ENCODE measurements around the gene RPS19. TPM values are rescaled to one million over a fixed set of nuclear protein-coding genes. Genes with fewer than 3 reads are reported as not detected.

RPS19 gene
- polyA plus RNA-seq, 3 donors = 1,592 to 2,502 (median 1,675) TPM

- H3K27ac ChIP-seq (ENCODE audit: low read depth, low read length) = no peak overlapping the region
- 96 to 100% (median 97%) methylated on average over 4 of the region's 4 CpGs for WGBS, 3 donors
These were observed 30.9 kb downstream of the RPS19 start for GRCh38 chr19:41890936-41891335.

GRCh38 chr19:41892173-41892902 is 32.3 kb downstream of the RPS19 start:
- H3K27ac ChIP-seq (ENCODE audit: low read depth, low read length) = no peak overlapping the region
- WGBS, 3 donors = 82 to 91% (median 88%) methylated on average over 29 to 34 of the region's 34 CpGs

DNA sequence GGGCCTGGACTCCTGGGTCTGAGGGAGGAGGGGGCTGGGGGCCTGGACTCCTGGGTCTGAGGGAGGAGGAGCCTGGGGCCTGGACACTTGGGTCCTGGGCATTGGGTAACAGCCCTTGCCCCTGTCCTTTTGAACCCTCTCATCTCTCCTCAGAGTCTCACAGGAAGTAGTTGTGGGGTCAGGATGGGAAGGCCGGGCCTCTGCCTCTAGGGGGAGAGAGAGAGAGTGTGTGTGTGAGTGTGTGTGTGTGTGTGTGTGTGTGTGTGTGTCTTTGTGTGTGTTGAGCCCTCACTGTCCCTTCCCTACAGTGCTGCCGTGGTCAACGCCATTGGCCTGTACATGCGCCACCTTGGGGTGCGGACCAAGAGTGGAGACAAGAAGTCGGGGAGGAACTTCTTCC is 33.8 kb downstream of the RPS19 start:
- no peak overlapping the region for H3K27ac ChIP-seq (ENCODE audit: low read depth, low read length)
- WGBS, 3 donors = 66 to 74% (median 70%) methylated on average over 6 of the region's 6 CpGs

GRCh38 chr19:41894350-41894749 is 34.3 kb downstream of the RPS19 start:
- 80 to 85% (median 85%) methylated on average over 14 of the region's 14 CpGs for WGBS, 3 donors

GRCh38 chr19:41895745-41896580 is 35.9 kb downstream of the RPS19 start:
- no peak overlapping the region for H3K27ac ChIP-seq (ENCODE audit: low read depth, low read length)
- WGBS, 3 donors = 80 to 88% (median 83%) methylated on average over 18 to 19 of the region's 19 CpGs

More at GRCh38 chr19:41894350-41894749, 34.3 kb downstream of the RPS19 start:
- H3K27ac ChIP-seq (ENCODE audit: low read depth, low read length) = no peak overlapping the region

- no peak overlapping the region for H3K27ac ChIP-seq (ENCODE audit: low read depth, low read length)
- WGBS, 3 donors = 86 to 88% methylated on average over 1 of the region's 1 CpG; no CpG with 5 or more reads in 1 of the 3 donors
These were observed 36.5 kb downstream of the RPS19 start for GRCh38 chr19:41896581-41896942.

GRCh38 chr19:41897181-41897580 is 37.1 kb downstream of the RPS19 start:
- H3K27ac ChIP-seq (ENCODE audit: low read depth, low read length) = no peak overlapping the region
- 86 to 96% (median 94%) methylated on average over 3 of the region's 3 CpGs for WGBS, 3 donors

GRCh38 chr19:41897820-41898219 is 37.8 kb downstream of the RPS19 start:
- WGBS, 3 donors = 90 to 91% (median 91%) methylated on average over 24 of the region's 24 CpGs
- H3K27ac ChIP-seq (ENCODE audit: low read depth, low read length) = no peak overlapping the region

DNA sequence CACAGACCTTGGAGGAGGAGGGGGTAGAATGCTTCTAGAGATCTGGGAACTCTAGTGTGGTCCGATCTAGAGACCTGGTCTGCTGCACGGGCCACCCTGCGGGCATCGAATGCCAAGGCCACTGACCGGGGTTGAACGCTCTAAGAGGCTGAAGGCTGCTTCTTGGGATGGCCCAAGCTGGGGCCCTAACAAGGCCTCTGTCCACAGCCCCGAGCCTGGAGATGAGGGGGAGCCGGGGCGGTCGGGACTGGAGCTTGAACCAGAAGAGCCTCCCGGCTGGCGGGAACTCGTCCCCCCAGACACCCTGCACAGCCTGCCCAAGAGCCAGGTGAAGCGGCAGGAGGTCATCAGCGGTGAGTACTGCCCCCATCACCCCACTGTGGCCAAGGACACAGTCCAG is 38.2 kb downstream of the RPS19 start:
- WGBS, 3 donors = 90 to 93% (median 92%) methylated on average over 14 to 15 of the region's 15 CpGs
- no peak overlapping the region for H3K27ac ChIP-seq (ENCODE audit: low read depth, low read length)

- H3K27ac ChIP-seq (ENCODE audit: low read depth, low read length) = no peak overlapping the region
- 93 to 95% (median 94%) methylated on average over 21 of the region's 21 CpGs for WGBS, 3 donors
These were observed 41.8 kb downstream of the RPS19 start for GRCh38 chr19:41901707-41902360.

- no peak overlapping the region for H3K27ac ChIP-seq (ENCODE audit: low read depth, low read length)
- WGBS, 3 donors = 93 to 96% (median 94%) methylated on average over 17 of the region's 17 CpGs
These were observed 42.5 kb downstream of the RPS19 start for GRCh38 chr19:41902594-41902993.

- H3K27ac ChIP-seq (ENCODE audit: low read depth, low read length) = no peak overlapping the region
These were observed 43.3 kb downstream of the RPS19 start for GRCh38 chr19:41903193-41903953.

GRCh38 chr19:41904118-41904870 is 44.2 kb downstream of the RPS19 start:
- H3K27ac ChIP-seq (ENCODE audit: low read depth, low read length) = no peak overlapping the region
- 53 to 92% (median 86%) methylated on average over 30 of the region's 30 CpGs for WGBS, 3 donors

More at GRCh38 chr19:41903193-41903953, 43.3 kb downstream of the RPS19 start:
- 84 to 94% (median 91%) methylated on average over 19 of the region's 19 CpGs for WGBS, 3 donors

GRCh38 chr19:41905273-41906002 is 45.4 kb downstream of the RPS19 start:
- 81 to 89% (median 88%) methylated on average over 23 to 24 of the region's 24 CpGs for WGBS, 3 donors
- no peak overlapping the region for H3K27ac ChIP-seq (ENCODE audit: low read depth, low read length)

DNA sequence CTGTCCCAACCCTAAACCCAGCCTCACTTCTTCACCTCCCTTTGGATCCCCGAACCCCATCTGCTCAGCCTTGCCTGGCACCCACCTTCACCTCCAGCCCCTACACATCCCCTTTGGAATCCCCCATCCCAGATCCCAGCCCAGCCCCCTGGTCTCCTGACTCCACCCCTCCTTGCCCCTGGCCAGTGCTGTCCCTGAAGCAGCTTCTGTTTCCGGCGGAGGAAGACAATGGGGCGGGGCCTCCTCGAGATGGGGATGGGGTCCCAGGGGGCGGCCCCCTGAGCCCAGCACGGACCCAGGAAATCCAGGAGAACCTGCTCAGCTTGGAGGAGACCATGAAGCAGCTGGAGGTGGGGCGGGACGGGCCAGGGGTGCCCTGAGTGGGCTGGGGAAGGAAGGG is 46.2 kb downstream of the RPS19 start:
- 75 to 82% (median 77%) methylated on average over 7 to 9 of the region's 9 CpGs for WGBS, 3 donors
- no peak overlapping the region for H3K27ac ChIP-seq (ENCODE audit: low read depth, low read length)

DNA sequence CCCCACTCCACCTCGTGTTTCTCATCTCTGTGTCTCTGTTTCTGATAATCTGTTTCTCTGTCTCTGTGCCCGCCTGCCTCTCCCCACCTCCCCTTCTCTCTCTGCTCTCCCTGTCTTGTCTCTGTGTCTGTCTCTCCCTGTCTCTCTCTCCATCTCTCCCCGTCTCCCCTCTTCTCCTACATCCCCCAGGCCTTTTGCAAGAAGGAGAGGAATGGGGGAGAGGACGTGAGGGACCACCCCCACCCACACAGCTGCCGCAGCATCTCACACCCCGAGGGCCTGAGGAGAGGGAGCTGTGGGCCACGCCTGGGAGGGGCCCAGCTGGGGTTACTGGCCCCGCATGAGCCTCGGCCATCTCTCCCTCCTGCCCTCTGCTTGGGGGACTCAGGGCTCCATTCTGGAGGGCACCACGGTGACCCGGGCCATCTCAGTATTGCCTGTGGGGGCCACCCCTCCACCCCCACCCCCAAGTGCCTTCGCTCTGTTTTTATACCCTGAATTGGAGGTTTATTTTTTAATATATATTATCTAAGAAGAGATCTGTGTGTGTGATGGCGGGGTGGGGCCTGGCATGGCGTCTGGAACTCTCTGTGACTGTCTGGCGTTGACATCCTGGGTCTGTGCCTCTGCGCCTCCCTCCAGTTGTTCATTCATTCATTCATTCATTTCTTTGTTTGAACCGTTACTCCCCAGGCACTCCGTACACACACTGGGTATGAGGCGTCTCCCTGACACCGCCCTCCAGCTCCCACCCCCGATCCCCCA is 47.0 kb downstream of the RPS19 start:
- WGBS, 3 donors = 81 to 85% (median 82%) methylated on average over 21 of the region's 21 CpGs
- no peak overlapping the region for H3K27ac ChIP-seq (ENCODE audit: low read depth, low read length)
